ENCODE results near the gene CBLB. TPM values are rescaled to one million over a fixed set of nuclear protein-coding genes. Genes with fewer than 3 reads are reported as not detected.

CBLB gene
- total and polyA plus RNA-seq, 2 experiments from 2014 or later, result 20.5 to 47.7 TPM

DNA sequence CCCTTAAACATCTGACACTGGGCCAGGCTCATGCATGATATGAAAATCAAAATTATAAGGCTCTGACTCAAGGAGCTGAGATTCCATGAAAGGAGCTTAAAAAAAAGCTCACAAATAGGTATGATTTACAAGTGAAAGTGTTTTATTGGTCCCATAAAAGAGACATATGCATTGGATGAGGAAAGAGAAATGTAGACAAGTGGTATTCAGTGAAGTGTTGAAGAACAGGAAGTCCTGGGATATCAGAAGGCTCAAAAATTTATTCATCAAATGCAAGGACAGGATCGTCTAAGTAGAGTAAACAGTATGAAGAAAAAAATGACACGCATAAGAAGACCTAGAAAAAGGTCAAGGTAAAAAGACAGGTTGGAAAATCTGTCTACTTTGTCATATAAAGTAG lies 188.9 kb downstream of the CBLB start (continued):
- TF ChIP-seq, protein P1, sequence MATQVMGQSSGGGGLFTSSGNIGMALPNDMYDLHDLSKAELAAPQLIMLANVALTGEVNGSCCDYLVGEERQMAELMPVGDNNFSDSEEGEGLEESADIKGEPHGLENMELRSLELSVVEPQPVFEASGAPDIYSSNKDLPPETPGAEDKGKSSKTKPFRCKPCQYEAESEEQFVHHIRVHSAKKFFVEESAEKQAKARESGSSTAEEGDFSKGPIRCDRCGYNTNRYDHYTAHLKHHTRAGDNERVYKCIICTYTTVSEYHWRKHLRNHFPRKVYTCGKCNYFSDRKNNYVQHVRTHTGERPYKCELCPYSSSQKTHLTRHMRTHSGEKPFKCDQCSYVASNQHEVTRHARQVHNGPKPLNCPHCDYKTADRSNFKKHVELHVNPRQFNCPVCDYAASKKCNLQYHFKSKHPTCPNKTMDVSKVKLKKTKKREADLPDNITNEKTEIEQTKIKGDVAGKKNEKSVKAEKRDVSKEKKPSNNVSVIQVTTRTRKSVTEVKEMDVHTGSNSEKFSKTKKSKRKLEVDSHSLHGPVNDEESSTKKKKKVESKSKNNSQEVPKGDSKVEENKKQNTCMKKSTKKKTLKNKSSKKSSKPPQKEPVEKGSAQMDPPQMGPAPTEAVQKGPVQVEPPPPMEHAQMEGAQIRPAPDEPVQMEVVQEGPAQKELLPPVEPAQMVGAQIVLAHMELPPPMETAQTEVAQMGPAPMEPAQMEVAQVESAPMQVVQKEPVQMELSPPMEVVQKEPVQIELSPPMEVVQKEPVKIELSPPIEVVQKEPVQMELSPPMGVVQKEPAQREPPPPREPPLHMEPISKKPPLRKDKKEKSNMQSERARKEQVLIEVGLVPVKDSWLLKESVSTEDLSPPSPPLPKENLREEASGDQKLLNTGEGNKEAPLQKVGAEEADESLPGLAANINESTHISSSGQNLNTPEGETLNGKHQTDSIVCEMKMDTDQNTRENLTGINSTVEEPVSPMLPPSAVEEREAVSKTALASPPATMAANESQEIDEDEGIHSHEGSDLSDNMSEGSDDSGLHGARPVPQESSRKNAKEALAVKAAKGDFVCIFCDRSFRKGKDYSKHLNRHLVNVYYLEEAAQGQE (IDR thresholded peaks at IDR 0.05; ENCODE audit: unreplicated experiment), result no peak
- TF ChIP-seq POLR2AphosphoS5 (IDR thresholded peaks at IDR 0.05; ENCODE audit: low read depth) (no peak), EZH2phosphoT487 (IDR thresholded peaks at IDR 0.05; ENCODE audit: unreplicated experiment) (no peak)

- Histone ChIP-seq H3K36me3 (ENCODE audit: insufficient read depth) (no peaks in the 10 kb centered on the region; the same call in none of the 2 replicates), H3K4me3 (no peak overlapping the region), H3K27me3 (ENCODE audit: insufficient read depth) (no peaks in the 10 kb centered on the region), H3K79me2 (replicated peaks; ENCODE audit: insufficient read depth) (no peaks in the 10 kb centered on the region), H3K4me1 (ENCODE audit: insufficient read depth) (no peaks in the 10 kb centered on the region), H3K9me2 (ENCODE audit: insufficient read depth) (no peaks in the 10 kb centered on the region), H3K4me2 (no peak overlapping the region), H4K20me1 (replicated peaks; ENCODE audit: insufficient read depth) (no peaks in the 10 kb centered on the region), H2AFZ (no peak overlapping the region), H3K27ac (ENCODE audit: low read depth) (no peak overlapping the region), H3F3A (replicated peaks; ENCODE audit: low read depth) (no peaks in the 10 kb centered on the region)
- H3K4me3 Mint-ChIP-seq, result no peak overlapping the region
- no peak overlapping the region for H3K27ac Mint-ChIP-seq
- H3K27me3 Mint-ChIP-seq (ENCODE audit: insufficient read depth, low read depth, poor library complexity), result peaks cover 1% of the 10 kb centered on the region
- peaks cover 34% of the 10 kb centered on the region for H3K36me3 Mint-ChIP-seq (ENCODE audit: low read depth)
- TF ChIP-seq, protein P2, sequence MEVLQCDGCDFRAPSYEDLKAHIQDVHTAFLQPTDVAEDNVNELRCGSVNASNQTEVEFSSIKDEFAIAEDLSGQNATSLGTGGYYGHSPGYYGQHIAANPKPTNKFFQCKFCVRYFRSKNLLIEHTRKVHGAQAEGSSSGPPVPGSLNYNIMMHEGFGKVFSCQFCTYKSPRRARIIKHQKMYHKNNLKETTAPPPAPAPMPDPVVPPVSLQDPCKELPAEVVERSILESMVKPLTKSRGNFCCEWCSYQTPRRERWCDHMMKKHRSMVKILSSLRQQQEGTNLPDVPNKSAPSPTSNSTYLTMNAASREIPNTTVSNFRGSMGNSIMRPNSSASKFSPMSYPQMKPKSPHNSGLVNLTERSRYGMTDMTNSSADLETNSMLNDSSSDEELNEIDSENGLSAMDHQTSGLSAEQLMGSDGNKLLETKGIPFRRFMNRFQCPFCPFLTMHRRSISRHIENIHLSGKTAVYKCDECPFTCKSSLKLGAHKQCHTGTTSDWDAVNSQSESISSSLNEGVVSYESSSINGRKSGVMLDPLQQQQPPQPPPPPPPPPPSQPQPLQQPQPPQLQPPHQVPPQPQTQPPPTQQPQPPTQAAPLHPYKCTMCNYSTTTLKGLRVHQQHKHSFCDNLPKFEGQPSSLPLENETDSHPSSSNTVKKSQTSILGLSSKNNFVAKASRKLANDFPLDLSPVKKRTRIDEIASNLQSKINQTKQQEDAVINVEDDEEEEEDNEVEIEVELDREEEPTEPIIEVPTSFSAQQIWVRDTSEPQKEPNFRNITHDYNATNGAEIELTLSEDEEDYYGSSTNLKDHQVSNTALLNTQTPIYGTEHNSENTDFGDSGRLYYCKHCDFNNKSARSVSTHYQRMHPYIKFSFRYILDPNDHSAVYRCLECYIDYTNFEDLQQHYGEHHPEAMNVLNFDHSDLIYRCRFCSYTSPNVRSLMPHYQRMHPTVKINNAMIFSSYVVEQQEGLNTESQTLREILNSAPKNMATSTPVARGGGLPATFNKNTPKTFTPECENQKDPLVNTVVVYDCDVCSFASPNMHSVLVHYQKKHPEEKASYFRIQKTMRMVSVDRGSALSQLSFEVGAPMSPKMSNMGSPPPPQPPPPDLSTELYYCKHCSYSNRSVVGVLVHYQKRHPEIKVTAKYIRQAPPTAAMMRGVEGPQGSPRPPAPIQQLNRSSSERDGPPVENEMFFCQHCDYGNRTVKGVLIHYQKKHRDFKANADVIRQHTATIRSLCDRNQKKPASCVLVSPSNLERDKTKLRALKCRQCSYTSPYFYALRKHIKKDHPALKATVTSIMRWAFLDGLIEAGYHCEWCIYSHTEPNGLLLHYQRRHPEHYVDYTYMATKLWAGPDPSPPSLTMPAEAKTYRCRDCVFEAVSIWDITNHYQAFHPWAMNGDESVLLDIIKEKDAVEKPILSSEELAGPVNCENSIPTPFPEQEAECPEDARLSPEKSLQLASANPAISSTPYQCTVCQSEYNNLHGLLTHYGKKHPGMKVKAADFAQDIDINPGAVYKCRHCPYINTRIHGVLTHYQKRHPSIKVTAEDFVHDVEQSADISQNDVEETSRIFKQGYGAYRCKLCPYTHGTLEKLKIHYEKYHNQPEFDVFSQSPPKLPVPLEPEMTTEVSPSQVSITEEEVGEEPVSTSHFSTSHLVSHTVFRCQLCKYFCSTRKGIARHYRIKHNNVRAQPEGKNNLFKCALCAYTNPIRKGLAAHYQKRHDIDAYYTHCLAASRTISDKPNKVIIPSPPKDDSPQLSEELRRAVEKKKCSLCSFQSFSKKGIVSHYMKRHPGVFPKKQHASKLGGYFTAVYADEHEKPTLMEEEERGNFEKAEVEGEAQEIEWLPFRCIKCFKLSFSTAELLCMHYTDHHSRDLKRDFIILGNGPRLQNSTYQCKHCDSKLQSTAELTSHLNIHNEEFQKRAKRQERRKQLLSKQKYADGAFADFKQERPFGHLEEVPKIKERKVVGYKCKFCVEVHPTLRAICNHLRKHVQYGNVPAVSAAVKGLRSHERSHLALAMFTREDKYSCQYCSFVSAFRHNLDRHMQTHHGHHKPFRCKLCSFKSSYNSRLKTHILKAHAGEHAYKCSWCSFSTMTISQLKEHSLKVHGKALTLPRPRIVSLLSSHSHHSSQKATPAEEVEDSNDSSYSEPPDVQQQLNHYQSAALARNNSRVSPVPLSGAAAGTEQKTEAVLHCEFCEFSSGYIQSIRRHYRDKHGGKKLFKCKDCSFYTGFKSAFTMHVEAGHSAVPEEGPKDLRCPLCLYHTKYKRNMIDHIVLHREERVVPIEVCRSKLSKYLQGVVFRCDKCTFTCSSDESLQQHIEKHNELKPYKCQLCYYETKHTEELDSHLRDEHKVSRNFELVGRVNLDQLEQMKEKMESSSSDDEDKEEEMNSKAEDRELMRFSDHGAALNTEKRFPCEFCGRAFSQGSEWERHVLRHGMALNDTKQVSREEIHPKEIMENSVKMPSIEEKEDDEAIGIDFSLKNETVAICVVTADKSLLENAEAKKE (CRISPR knock-in tag; IDR thresholded peaks at IDR 0.05), result no peak
- TF ChIP-seq ZNF331 (CRISPR knock-in tag; IDR thresholded peaks at IDR 0.05; ENCODE audit: low read depth), result no peak
- TF ChIP-seq JUNB (IDR thresholded peaks at IDR 0.05; ENCODE audit: unreplicated experiment), result no peak
- ATAC-seq (no peak), DNase-seq (ENCODE audit: low spot score) (no peak)
- H3K9me3 Mint-ChIP-seq, result no peaks in the 10 kb centered on the region
- no peaks in the 10 kb centered on the region for H3K4me1 Mint-ChIP-seq
Observed at GRCh38 chr3:105678017-105678416, 190.8 kb downstream of the CBLB start.

Measured in GM23338 (cell line).